OCI-LY1 (cell line): ENCODE results near the gene PDLIM5.

ENCODE experiments used
- H2AFZ ChIP-seq: fragments of 200-600 bp; sonication (generic), shearing (Covaris generic); 2 replicates; pipeline ENCODE4 v1.6.0; 2014; ENCODE audit warnings: antibody characterized with exemption, mild to moderate bottlenecking, low read length
- H3F3A ChIP-seq: fragments of 200-600 bp; sonication (generic), shearing (Covaris generic); 2 replicates; pipeline ENCODE4 v1.6.0; 2014; ENCODE audit warnings: mild to moderate bottlenecking, antibody characterized with exemption, low read length, moderate library complexity; ENCODE audit not compliant: insufficient read depth
- H3K27ac ChIP-seq: fragments of 200-600 bp; sonication (generic); 2 replicates; pipeline ENCODE4 v1.5.1; 2014; ENCODE audit warnings: low read length, mixed run types, mild to moderate bottlenecking, low read depth; ENCODE audit not compliant: poor library complexity, severe bottlenecking
- H3K27me3 ChIP-seq: fragments of 200-600 bp; sonication (generic); 2 replicates; pipeline ENCODE4 v1.6.0; 2014; ENCODE audit warnings: antibody characterized with exemption, mild to moderate bottlenecking, low read length, moderate library complexity; ENCODE audit not compliant: insufficient read depth
- H3K36me3 ChIP-seq: fragments of 200-600 bp; sonication (generic); 2 replicates; pipeline ENCODE4 v1.6.1; 2014; ENCODE audit warnings: mild to moderate bottlenecking, antibody characterized with exemption, low read length, moderate library complexity, mixed read lengths; ENCODE audit not compliant: insufficient read depth
- H3K4me1 ChIP-seq: fragments of 200-600 bp; sonication (generic); 2 replicates; pipeline ENCODE4 v1.5.1; 2014; ENCODE audit warnings: mild to moderate bottlenecking, low read length, moderate library complexity; ENCODE audit not compliant: insufficient read depth, severe bottlenecking
- H3K4me2 ChIP-seq: fragments of 200-600 bp; sonication (generic), shearing (Covaris generic); 2 replicates; pipeline ENCODE4 v1.6.1; 2014; ENCODE audit warnings: low read length
- H3K4me3 ChIP-seq: fragments of 200-600 bp; sonication (generic); 2 replicates; pipeline ENCODE4 v1.5.1; 2014; ENCODE audit warnings: low read length, low read depth, mild to moderate bottlenecking, mixed read lengths; ENCODE audit not compliant: poor library complexity, severe bottlenecking
- H3K79me2 ChIP-seq: fragments of 200-600 bp; shearing (Covaris generic); 2 replicates; pipeline ENCODE4 v1.6.1; 2016; ENCODE audit warnings: mixed run types, low read length, mixed read lengths; ENCODE audit not compliant: insufficient read depth
- H3K9ac ChIP-seq: fragments of 200-600 bp; sonication (generic), shearing (Covaris generic); 2 replicates; pipeline ENCODE4 v1.6.1; 2014; ENCODE audit warnings: mild to moderate bottlenecking, low read length, mixed read lengths
- H3K9me2 ChIP-seq: fragments of 200-600 bp; sonication (generic), shearing (Covaris generic); 2 replicates; pipeline ENCODE4 v1.6.1; 2014; ENCODE audit warnings: low read depth, mild to moderate bottlenecking, low read length, mixed read lengths
- H3K9me3 ChIP-seq: fragments of 200-600 bp; shearing (Covaris generic); 2 replicates; pipeline ENCODE4 v1.6.1; 2014; ENCODE audit warnings: low read length, mixed read lengths
- H4K20me1 ChIP-seq: fragments of 200-600 bp; sonication (generic), shearing (Covaris generic); 2 replicates; pipeline ENCODE4 v1.6.0; 2016; ENCODE audit warnings: mild to moderate bottlenecking, low read length; ENCODE audit not compliant: insufficient read depth
- CTCF ChIP-seq: fragments of 200-600 bp; sonication (generic), shearing (Covaris generic); IDR thresholded peaks from 2 replicates; pipeline ENCODE4 v1.5.1; 2017; ENCODE audit warnings: mild to moderate bottlenecking, antibody characterized with exemption, low read length, moderate library complexity, mixed read lengths
- EZH2 ChIP-seq: fragments of 200-600 bp; sonication (generic), shearing (Covaris generic); IDR thresholded peaks from 2 replicates; pipeline ENCODE4 v1.8.0; 2017; ENCODE audit warnings: borderline replicate concordance, mixed run types, mild to moderate bottlenecking, antibody characterized with exemption, low read length, moderate library complexity, mixed read lengths

The PDLIM5 gene

GRCh38 chr4:94564252-94564651 lies 112.5 kb downstream of the PDLIM5 start:
- Histone ChIP-seq H3K4me1 (no peaks in the 10 kb centered on the region), H3K79me2 (no peaks in the 10 kb centered on the region), H3K4me3 (no peak overlapping the region), H3K9me3 (no peaks in the 10 kb centered on the region), H2AFZ (no peak overlapping the region), H3K9ac (no peak overlapping the region), H3K27me3 (no peaks in the 10 kb centered on the region), H3K36me3 (no peaks in the 10 kb centered on the region), H4K20me1 (no peaks in the 10 kb centered on the region), H3K4me2 (no peak overlapping the region), H3F3A (no peaks in the 10 kb centered on the region), H3K9me2 (no peaks in the 10 kb centered on the region), H3K27ac (no peak overlapping the region)
- TF ChIP-seq CTCF (no peak), EZH2 (no peak)

GRCh38 chr4:94566420-94566819 lies 114.7 kb downstream of the PDLIM5 start:
- Histone ChIP-seq H3K9me2 (no peaks in the 10 kb centered on the region), H3K4me3 (no peak overlapping the region), H3K27me3 (no peaks in the 10 kb centered on the region), H2AFZ (no peak overlapping the region), H3K36me3 (no peaks in the 10 kb centered on the region), H3F3A (no peaks in the 10 kb centered on the region), H3K9ac (no peak overlapping the region), H3K79me2 (no peaks in the 10 kb centered on the region), H3K4me1 (no peaks in the 10 kb centered on the region), H3K4me2 (no peak overlapping the region), H3K9me3 (no peaks in the 10 kb centered on the region), H3K27ac (no peak overlapping the region), H4K20me1 (no peaks in the 10 kb centered on the region)
- TF ChIP-seq EZH2: no peak
- TF ChIP-seq CTCF: no peak

GRCh38 chr4:94567811-94568210 lies 116.1 kb downstream of the PDLIM5 start:
- no peak overlapping the region for H3K27ac ChIP-seq
- H3K9ac ChIP-seq: no peak overlapping the region
- H3K27me3 ChIP-seq: no peaks in the 10 kb centered on the region
- H2AFZ ChIP-seq: no peak overlapping the region
- no peaks in the 10 kb centered on the region for H3F3A ChIP-seq
- no peaks in the 10 kb centered on the region for H4K20me1 ChIP-seq
- no peaks in the 10 kb centered on the region for H3K9me3 ChIP-seq
- no peaks in the 10 kb centered on the region for H3K79me2 ChIP-seq
- H3K4me1 ChIP-seq: no peaks in the 10 kb centered on the region
- H3K9me2 ChIP-seq: no peaks in the 10 kb centered on the region
- no peaks in the 10 kb centered on the region for H3K36me3 ChIP-seq
- no peak for TF ChIP-seq CTCF
- no peak for TF ChIP-seq EZH2
- no peak overlapping the region for H3K4me2 ChIP-seq
- H3K4me3 ChIP-seq: no peak overlapping the region
